OCI-LY7 (cell line): ENCODE measurements around the gene IGSF11. TPM values are rescaled to one million over a fixed set of nuclear protein-coding genes. Genes with fewer than 3 reads are reported as not detected.

ENCODE experiments used
- BruUV-seq: library from RNA; stranded (reverse); fragments of 400-500 nt; replicated peaks from 2 replicates; lab custom pipeline; 2021; lab: Mats Ljungman, UMichigan
- CTCF ChIA-PET: fragments of 300-600 bp; sonication (Branson Sonifier 250); formaldehyde crosslinking; loops from one replicate; lab custom pipeline; 2022; ENCODE audit warnings: antibody characterized with exemption; ENCODE audit not compliant: unreplicated experiment; lab: Charles Lee
- POLR2A ChIA-PET: fragments of 300-600 bp; sonication (Branson Sonifier 250); formaldehyde crosslinking; loops from one replicate; lab custom pipeline; 2022; ENCODE audit warnings: antibody characterized with exemption; lab: Charles Lee
- DNase-seq: peaks from one replicate; pipeline ENCODE4 v3.0.0-alpha.2; 2015; ENCODE audit warnings: low spot score
- H2AFZ ChIP-seq: fragments of 200-600 bp; sonication (generic), shearing (Covaris generic); 2 replicates; pipeline ENCODE4 v1.6.1; 2014; ENCODE audit warnings: mild to moderate bottlenecking, antibody characterized with exemption, low read length, moderate library complexity
- H3K27ac ChIP-seq: fragments of 200-600 bp; sonication (generic); 2 replicates; pipeline ENCODE4 v1.5.1; 2014; ENCODE audit warnings: mixed run types, low read depth, mild to moderate bottlenecking, moderate library complexity, low read length, inconsistent platforms; ENCODE audit not compliant: poor library complexity, severe bottlenecking
- H3K36me3 ChIP-seq: fragments of 200-600 bp; sonication (generic); 2 replicates; pipeline ENCODE4 v1.6.1; 2014; ENCODE audit warnings: mild to moderate bottlenecking, antibody characterized with exemption, low read length, moderate library complexity, mixed read lengths; ENCODE audit not compliant: insufficient read depth
- H3K4me1 ChIP-seq: fragments of 200-600 bp; sonication (generic); 2 replicates; pipeline ENCODE4 v1.5.1; 2014; ENCODE audit warnings: mild to moderate bottlenecking, low read length; ENCODE audit not compliant: insufficient read depth, poor library complexity, severe bottlenecking
- H3K4me2 ChIP-seq: fragments of 200-600 bp; sonication (generic); 2 replicates; pipeline ENCODE4 v1.6.1; 2014; ENCODE audit warnings: mild to moderate bottlenecking, low read length
- H3K4me3 ChIP-seq: fragments of 200-600 bp; sonication (generic); 2 replicates; pipeline ENCODE4 v1.5.1; 2014; ENCODE audit warnings: mild to moderate bottlenecking, low read depth, low read length; ENCODE audit not compliant: poor library complexity, severe bottlenecking
- H3K79me2 ChIP-seq: fragments of 200-600 bp; sonication (generic); 2 replicates; pipeline ENCODE4 v1.6.1; 2016; ENCODE audit warnings: low read depth, mild to moderate bottlenecking, low read length, moderate library complexity, mixed read lengths; ENCODE audit not compliant: insufficient read depth
- H3K9me2 ChIP-seq: fragments of 200-600 bp; sonication (generic); 2 replicates; pipeline ENCODE4 v1.6.1; 2016; ENCODE audit warnings: mild to moderate bottlenecking, low read length, mixed read lengths; ENCODE audit not compliant: insufficient read depth
- H3K9me3 ChIP-seq: fragments of 200-600 bp; sonication (generic); 2 replicates; pipeline ENCODE4 v1.6.1; 2014; ENCODE audit warnings: mild to moderate bottlenecking, mixed run types, low read length, mixed read lengths
- H4K20me1 ChIP-seq: fragments of 200-600 bp; sonication (generic); 2 replicates; pipeline ENCODE4 v1.6.1; 2014; ENCODE audit warnings: mild to moderate bottlenecking, antibody characterized with exemption, low read length, moderate library complexity, mixed read lengths; ENCODE audit not compliant: insufficient read depth
- CTCF ChIP-seq: fragments of 200-600 bp; sonication (generic); conservative IDR thresholded peaks from 2 replicates; pipeline ENCODE4 v1.5.1; 2014; ENCODE audit warnings: mild to moderate bottlenecking, antibody characterized with exemption, low read length, moderate library complexity, mixed read lengths
- EZH2phosphoT487 ChIP-seq: fragments of 200-600 bp; sonication (generic); IDR thresholded peaks from 2 replicates; pipeline ENCODE4 v1.6.1; 2018; ENCODE audit warnings: low read depth, borderline replicate concordance, mild to moderate bottlenecking, mixed run types, antibody characterized with exemption, low read length, moderate library complexity, mixed read lengths
- intact Hi-C: fragments of 100-400 bp; cut with micrococcal nuclease; formaldehyde crosslinking; loops from one replicate; pipeline ENCODE4 v1.10.0; 2022; ENCODE audit not compliant: unreplicated experiment
- total RNA-seq, 2 experiments: library from RNA; depleted of rRNA in 1 of 2; stranded (reverse); fragments of >200 nt in 1 of 2; shearing (Covaris generic) in 1 of 2; gene quantifications; 2 replicates each; pipeline ENCODE4 v1.2.3, GENCODE V29; 2014 to 2022

Gene IGSF11
- total RNA-seq, 2 experiments from 2014 or later: not detected

- no peak for TF ChIP-seq EZH2phosphoT487
- no peak for TF ChIP-seq CTCF
- intact Hi-C loops: no loop called here
- no peak overlapping the region for H3K27ac ChIP-seq
- H3K36me3 ChIP-seq: no peaks in the 10 kb centered on the region
- no peaks in the 10 kb centered on the region for H3K9me2 ChIP-seq
- no peaks in the 10 kb centered on the region for H3K9me3 ChIP-seq
- H3K79me2 ChIP-seq: no peaks in the 10 kb centered on the region
- H3K4me3 ChIP-seq: no peak overlapping the region
- DNase-seq: no peak
- no TSS peak for BruUV-seq
- H3K4me2 ChIP-seq: no peak overlapping the region
- no peaks in the 10 kb centered on the region for H4K20me1 ChIP-seq
- POLR2A ChIA-PET: no interaction called here
- CTCF ChIA-PET: no interaction called here
- no peak overlapping the region for H2AFZ ChIP-seq
- no peaks in the 10 kb centered on the region for H3K4me1 ChIP-seq
These were observed 14.7 kb downstream of the IGSF11 start for GRCh38 chr3:119019767-119020518.

- no peak for DNase-seq
- POLR2A ChIA-PET: interaction anchor here (0.6 kb wide), 1 partner anchor 746 kb away, joined by 3 read pairs; no protein-coding TSS in a partner anchor
These were observed 15.8 kb downstream of the IGSF11 start for GRCh38 chr3:119018690-119019463.

More at GRCh38 chr3:119018690-119019463, 15.8 kb downstream of the IGSF11 start:
- intact Hi-C loops: no loop called here
- H3K4me2 ChIP-seq: no peak overlapping the region
- H3K4me1 ChIP-seq: no peaks in the 10 kb centered on the region
- no peaks in the 10 kb centered on the region for H3K79me2 ChIP-seq
- H2AFZ ChIP-seq: no peak overlapping the region
- CTCF ChIA-PET: no interaction called here
- no peaks in the 10 kb centered on the region for H3K9me3 ChIP-seq
- no peak overlapping the region for H3K4me3 ChIP-seq
- H3K36me3 ChIP-seq: no peaks in the 10 kb centered on the region
- H3K9me2 ChIP-seq: no peaks in the 10 kb centered on the region
- H3K27ac ChIP-seq: no peak overlapping the region
- H4K20me1 ChIP-seq: no peaks in the 10 kb centered on the region
- no TSS peak for BruUV-seq
- TF ChIP-seq EZH2phosphoT487: no peak
- no peak for TF ChIP-seq CTCF
